ENCODE measurements around the gene ADCY5.

ADCY5 gene

GRCh38 chr3:123388811-123389627, 59.9 kb downstream of the ADCY5 start:
- Histone ChIP-seq H3K79me2 (ENCODE audit: insufficient read depth, low read length) (no peaks in the 10 kb centered on the region), H3K9ac (ENCODE audit: low read length) (no peak overlapping the region), H3K9me2 (ENCODE audit: low read depth, low read length) (no peaks in the 10 kb centered on the region), H4K20me1 (ENCODE audit: insufficient read depth, low read length) (no peaks in the 10 kb centered on the region), H3K27ac (ENCODE audit: low read depth, low read length, poor library complexity, severe bottlenecking) (no peak overlapping the region), H2AFZ (ENCODE audit: low read length) (no peak overlapping the region), H3K36me3 (ENCODE audit: insufficient read depth, low read length) (no peaks in the 10 kb centered on the region), H3K4me2 (ENCODE audit: low read length) (no peak overlapping the region), H3F3A (ENCODE audit: insufficient read depth, low read length) (no peaks in the 10 kb centered on the region), H3K9me3 (ENCODE audit: low read length) (no peaks in the 10 kb centered on the region), H3K4me1 (ENCODE audit: insufficient read depth, low read length, severe bottlenecking) (no peaks in the 10 kb centered on the region), H3K27me3 (ENCODE audit: insufficient read depth, low read length) (0 out of 2 replicates have a peak, but pooled peaks cover 9% of the 10 kb centered on the region), H3K4me3 (ENCODE audit: low read depth, low read length, poor library complexity, severe bottlenecking) (no peak overlapping the region)
- no peak for TF ChIP-seq CTCF (IDR thresholded peaks at IDR 0.05; ENCODE audit: low read length)
- no peak for TF ChIP-seq EZH2 (IDR thresholded peaks at IDR 0.05; ENCODE audit: borderline replicate concordance, low read length)

GRCh38 chr3:123388042-123388441, 60.8 kb downstream of the ADCY5 start:
- TF ChIP-seq EZH2 (IDR thresholded peaks at IDR 0.05; ENCODE audit: borderline replicate concordance, low read length) (no peak), CTCF (IDR thresholded peaks at IDR 0.05; ENCODE audit: low read length) (no peak)
- no peaks in the 10 kb centered on the region for H3F3A ChIP-seq (ENCODE audit: insufficient read depth, low read length)
- H4K20me1 ChIP-seq (ENCODE audit: insufficient read depth, low read length), result no peaks in the 10 kb centered on the region
- H2AFZ ChIP-seq (ENCODE audit: low read length), result no peak overlapping the region
- no peaks in the 10 kb centered on the region for H3K4me1 ChIP-seq (ENCODE audit: insufficient read depth, low read length, severe bottlenecking)
- H3K9me2 ChIP-seq (ENCODE audit: low read depth, low read length), result no peaks in the 10 kb centered on the region
- no peak overlapping the region for H3K4me3 ChIP-seq (ENCODE audit: low read depth, low read length, poor library complexity, severe bottlenecking)
- no peaks in the 10 kb centered on the region for H3K79me2 ChIP-seq (ENCODE audit: insufficient read depth, low read length)
- no peak overlapping the region for H3K27ac ChIP-seq (ENCODE audit: low read depth, low read length, poor library complexity, severe bottlenecking)
- peaks cover 9% of the 10 kb centered on the region; the same call in 1 of the 2 replicates for H3K27me3 ChIP-seq (ENCODE audit: insufficient read depth, low read length)
- no peak overlapping the region for H3K9ac ChIP-seq (ENCODE audit: low read length)
- no peak overlapping the region for H3K4me2 ChIP-seq (ENCODE audit: low read length)
- no peaks in the 10 kb centered on the region for H3K36me3 ChIP-seq (ENCODE audit: insufficient read depth, low read length)
- no peaks in the 10 kb centered on the region for H3K9me3 ChIP-seq (ENCODE audit: low read length)

GRCh38 chr3:123387532-123387931, 61.4 kb downstream of the ADCY5 start:
- Histone ChIP-seq H3K27me3 (ENCODE audit: insufficient read depth, low read length) (peaks cover 9% of the 10 kb centered on the region; the same call in 1 of the 2 replicates), H2AFZ (ENCODE audit: low read length) (no peak overlapping the region), H3K4me1 (ENCODE audit: insufficient read depth, low read length, severe bottlenecking) (no peaks in the 10 kb centered on the region), H3K9me3 (ENCODE audit: low read length) (no peaks in the 10 kb centered on the region), H3K9ac (ENCODE audit: low read length) (no peak overlapping the region), H3K9me2 (ENCODE audit: low read depth, low read length) (no peaks in the 10 kb centered on the region), H3K4me2 (ENCODE audit: low read length) (no peak overlapping the region), H3K27ac (ENCODE audit: low read depth, low read length, poor library complexity, severe bottlenecking) (no peak overlapping the region), H4K20me1 (ENCODE audit: insufficient read depth, low read length) (no peaks in the 10 kb centered on the region), H3K4me3 (ENCODE audit: low read depth, low read length, poor library complexity, severe bottlenecking) (no peak overlapping the region), H3K36me3 (ENCODE audit: insufficient read depth, low read length) (no peaks in the 10 kb centered on the region), H3F3A (ENCODE audit: insufficient read depth, low read length) (no peaks in the 10 kb centered on the region), H3K79me2 (ENCODE audit: insufficient read depth, low read length) (no peaks in the 10 kb centered on the region)
- no peak for TF ChIP-seq EZH2 (IDR thresholded peaks at IDR 0.05; ENCODE audit: borderline replicate concordance, low read length)
- TF ChIP-seq CTCF (IDR thresholded peaks at IDR 0.05; ENCODE audit: low read length), result no peak

Measured in OCI-LY1 (cell line).